GM12873 (cell line): ENCODE data around the gene TMEM253.

Experiments
- TF ChIP-seq, protein P1 (sequence below): IDR thresholded peaks from 2 replicates; pipeline ENCODE4 v1.5.1; 2012; ENCODE audit warnings: low read depth, mild to moderate bottlenecking, moderate library complexity, low read length, control low read depth; ENCODE audit not compliant: insufficient read depth; ENCODE audit errors: missing control alignments

Gene TMEM253

GRCh38 chr14:21081521-21082142, 19.2 kb upstream of the TMEM253 start:
- TF ChIP-seq, protein P1, sequence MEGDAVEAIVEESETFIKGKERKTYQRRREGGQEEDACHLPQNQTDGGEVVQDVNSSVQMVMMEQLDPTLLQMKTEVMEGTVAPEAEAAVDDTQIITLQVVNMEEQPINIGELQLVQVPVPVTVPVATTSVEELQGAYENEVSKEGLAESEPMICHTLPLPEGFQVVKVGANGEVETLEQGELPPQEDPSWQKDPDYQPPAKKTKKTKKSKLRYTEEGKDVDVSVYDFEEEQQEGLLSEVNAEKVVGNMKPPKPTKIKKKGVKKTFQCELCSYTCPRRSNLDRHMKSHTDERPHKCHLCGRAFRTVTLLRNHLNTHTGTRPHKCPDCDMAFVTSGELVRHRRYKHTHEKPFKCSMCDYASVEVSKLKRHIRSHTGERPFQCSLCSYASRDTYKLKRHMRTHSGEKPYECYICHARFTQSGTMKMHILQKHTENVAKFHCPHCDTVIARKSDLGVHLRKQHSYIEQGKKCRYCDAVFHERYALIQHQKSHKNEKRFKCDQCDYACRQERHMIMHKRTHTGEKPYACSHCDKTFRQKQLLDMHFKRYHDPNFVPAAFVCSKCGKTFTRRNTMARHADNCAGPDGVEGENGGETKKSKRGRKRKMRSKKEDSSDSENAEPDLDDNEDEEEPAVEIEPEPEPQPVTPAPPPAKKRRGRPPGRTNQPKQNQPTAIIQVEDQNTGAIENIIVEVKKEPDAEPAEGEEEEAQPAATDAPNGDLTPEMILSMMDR, result no peak

- TF ChIP-seq, protein P1, result no peak
Measured at GRCh38 chr14:21083565-21084325, 17.1 kb upstream of the TMEM253 start.

GRCh38 chr14:21084396-21084795, 16.5 kb upstream of the TMEM253 start:
- TF ChIP-seq, protein P1, result no peak

DNA sequence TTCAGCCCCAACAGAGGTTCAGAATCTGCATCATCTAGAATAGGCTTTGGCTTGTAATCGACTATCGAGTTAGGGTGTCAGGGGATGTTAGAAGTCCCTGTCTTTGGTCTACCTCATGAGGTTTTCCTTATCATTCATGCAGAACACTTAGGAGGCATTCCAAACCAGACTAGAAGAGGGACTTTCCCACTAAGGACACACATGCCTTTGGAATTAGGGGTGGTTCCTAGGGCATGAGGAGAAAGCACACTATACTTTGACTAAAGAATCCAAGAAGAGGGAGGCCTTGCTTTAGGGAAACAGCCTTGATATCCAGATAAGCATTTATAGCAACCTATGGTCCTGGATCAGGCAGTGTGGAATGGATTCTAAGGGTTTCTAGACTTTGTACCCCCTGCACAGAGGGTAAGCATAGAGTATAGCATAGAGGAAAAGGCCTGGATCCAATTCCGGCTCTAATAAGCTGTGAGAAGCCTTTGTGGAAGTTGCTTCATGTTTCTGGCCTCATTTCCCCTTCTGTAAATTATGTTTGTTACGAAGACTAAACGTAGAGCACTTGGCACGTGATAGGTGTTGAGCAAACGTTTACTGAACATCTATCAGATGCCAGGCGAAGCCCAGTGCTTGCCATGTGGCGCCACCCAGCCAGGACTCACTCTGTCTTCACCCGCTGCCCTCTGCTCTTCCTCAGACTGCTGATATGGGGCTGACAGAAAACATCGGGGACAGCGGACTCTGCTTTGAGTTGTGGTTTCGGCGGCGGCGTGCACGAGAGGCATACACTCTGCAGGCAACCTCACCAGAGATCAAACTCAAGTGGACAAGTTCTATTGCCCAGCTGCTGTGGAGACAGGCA, 15.6 kb upstream of the TMEM253 start:
- TF ChIP-seq, protein P1, result no peak

- TF ChIP-seq, protein P1, result no peak
Measured at GRCh38 chr14:21086908-21087293, 14.0 kb upstream of the TMEM253 start.

DNA sequence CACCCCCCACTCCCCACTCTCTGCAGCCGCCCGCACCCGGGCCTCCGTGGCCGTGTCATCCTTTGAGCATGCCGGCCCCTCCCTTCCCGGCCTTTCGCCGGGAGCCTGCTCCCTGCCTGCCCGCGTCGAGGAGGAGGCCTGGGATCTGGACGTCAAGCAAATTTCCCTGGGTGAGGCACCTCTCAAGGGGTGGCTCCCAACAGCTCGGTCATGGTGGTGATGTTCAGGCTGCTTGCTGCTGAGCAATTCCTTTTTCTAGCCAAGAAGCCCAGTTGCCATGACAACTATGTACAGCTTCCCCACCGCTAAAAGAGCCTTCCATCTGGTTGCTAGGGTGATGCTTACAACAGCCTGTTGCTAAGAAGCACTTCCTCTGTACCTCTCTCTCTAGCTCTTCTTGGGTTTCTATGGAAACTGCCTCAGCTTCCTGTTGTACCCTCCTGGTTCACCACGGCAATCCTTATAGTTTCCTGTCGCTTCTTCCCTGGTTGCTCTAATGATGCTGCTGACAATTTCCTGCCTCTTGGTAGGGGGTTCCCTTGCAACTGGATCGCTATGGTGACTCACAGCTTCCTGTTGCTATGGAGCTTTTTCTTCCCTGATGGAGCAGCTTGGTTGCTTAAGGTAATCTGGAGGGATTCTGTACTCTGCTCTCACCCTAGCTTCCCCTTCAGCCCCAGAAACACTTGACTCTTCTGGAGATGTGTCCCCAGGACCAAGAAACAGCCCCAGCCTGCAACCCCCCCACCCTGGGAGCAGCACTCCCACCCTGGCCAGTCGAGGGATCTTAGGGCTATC, 13.4 kb upstream of the TMEM253 start:
- TF ChIP-seq, protein P1, result no peak

DNA sequence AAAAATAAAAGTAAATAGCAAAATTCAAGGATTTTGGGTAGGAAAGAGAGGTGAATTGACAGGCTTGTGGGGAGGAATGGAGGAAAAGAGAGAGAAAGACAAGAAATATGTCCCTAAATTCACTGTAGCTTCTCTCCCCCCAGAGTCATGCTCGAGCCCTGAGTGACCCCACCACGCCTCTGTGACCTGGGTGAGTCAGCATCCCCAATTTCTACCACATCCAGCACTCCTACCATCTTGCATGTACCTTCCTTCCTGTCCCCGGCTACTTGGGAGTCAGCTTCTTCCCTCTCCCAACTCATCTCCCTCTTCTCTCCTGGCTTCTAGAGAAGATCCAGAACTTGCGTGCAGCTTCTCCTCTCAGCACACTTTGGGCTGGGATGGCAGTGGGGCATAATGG, 12.2 kb upstream of the TMEM253 start:
- TF ChIP-seq, protein P1, result no peak
